ENCODE results near the gene PDE4D. TPM values are rescaled to one million over a fixed set of nuclear protein-coding genes. Genes with fewer than 3 reads are reported as not detected.

PDE4D gene
- total RNA-seq, 1 experiment from 2014 or later, result 2.1 TPM

DNA sequence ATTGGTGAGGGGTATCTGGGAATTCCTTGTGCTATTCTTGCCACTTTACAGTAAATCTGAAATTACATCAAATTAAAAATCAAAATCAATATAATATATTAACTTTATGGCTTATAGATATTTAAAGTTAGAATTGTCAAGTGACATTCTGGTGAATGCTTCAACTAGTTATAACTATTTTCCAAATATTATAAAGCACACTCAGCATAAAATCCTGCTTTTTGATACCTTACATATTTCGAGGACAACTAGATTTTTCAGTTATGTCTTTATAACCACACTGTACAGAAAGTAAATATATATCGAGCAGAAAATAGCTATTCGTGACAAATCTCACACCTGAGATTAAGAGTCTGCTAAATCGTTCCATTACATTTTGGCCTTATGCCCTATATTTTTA is 210.2 kb downstream of the PDE4D start:
- H3K36me3 Mint-ChIP-seq (ENCODE audit: insufficient read depth in 1 of 3, low read depth in 3 of 3), result no peaks in the 10 kb centered on the region; a peak in 1 of 7 replicates
- TF ChIP-seq, protein P1, sequence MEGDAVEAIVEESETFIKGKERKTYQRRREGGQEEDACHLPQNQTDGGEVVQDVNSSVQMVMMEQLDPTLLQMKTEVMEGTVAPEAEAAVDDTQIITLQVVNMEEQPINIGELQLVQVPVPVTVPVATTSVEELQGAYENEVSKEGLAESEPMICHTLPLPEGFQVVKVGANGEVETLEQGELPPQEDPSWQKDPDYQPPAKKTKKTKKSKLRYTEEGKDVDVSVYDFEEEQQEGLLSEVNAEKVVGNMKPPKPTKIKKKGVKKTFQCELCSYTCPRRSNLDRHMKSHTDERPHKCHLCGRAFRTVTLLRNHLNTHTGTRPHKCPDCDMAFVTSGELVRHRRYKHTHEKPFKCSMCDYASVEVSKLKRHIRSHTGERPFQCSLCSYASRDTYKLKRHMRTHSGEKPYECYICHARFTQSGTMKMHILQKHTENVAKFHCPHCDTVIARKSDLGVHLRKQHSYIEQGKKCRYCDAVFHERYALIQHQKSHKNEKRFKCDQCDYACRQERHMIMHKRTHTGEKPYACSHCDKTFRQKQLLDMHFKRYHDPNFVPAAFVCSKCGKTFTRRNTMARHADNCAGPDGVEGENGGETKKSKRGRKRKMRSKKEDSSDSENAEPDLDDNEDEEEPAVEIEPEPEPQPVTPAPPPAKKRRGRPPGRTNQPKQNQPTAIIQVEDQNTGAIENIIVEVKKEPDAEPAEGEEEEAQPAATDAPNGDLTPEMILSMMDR (conservative IDR thresholded peaks at IDR 0.05), result no peak
- H3K4me3 Mint-ChIP-seq, result no peak overlapping the region

More for the DNA sequence above, 210.2 kb downstream of the PDE4D start:
- Histone ChIP-seq H3T11ph (ENCODE audit: low read length) (no peak overlapping the region), H3K4me1 (ENCODE audit: insufficient read depth, low read length) (no peaks in the 10 kb centered on the region), H3K9ac (ENCODE audit: extremely low read depth, insufficient read length, low read length) (no peak overlapping the region), H2BK5ac (ENCODE audit: insufficient read length, low read length) (no peak overlapping the region), H4K20me1 (ENCODE audit: control insufficient read depth, insufficient read depth, insufficient read length) (no peaks in the 10 kb centered on the region), H3K23ac (ENCODE audit: insufficient read length, low read depth, low read length) (no peak overlapping the region), H3K18ac (ENCODE audit: insufficient read length, low read depth, low read length) (no peak overlapping the region), H3K79me1 (ENCODE audit: insufficient read depth, low read depth, low read length, poor library complexity, severe bottlenecking) (no peaks in the 10 kb centered on the region), H4K8ac (replicated peaks; ENCODE audit: insufficient read length, low read depth, low read length) (no peak overlapping the region), H3K23me2 (ENCODE audit: insufficient read length, low read depth, low read length, poor library complexity, severe bottlenecking) (no peaks in the 10 kb centered on the region), H3K79me2 (ENCODE audit: insufficient read depth, low read length) (no peaks in the 10 kb centered on the region), H3K4ac (ENCODE audit: low read depth, low read length) (no peak overlapping the region), H4K5ac (ENCODE audit: insufficient read length, low read depth, low read length) (no peak overlapping the region), H2BK20ac (ENCODE audit: low read depth, low read length, poor library complexity, severe bottlenecking) (no peak overlapping the region), H3K9me3 (ENCODE audit: control insufficient read depth, low read depth, low read length) (no peaks in the 10 kb centered on the region), H2BK12ac (ENCODE audit: insufficient read length, low read depth, low read length) (no peak overlapping the region), H3K56ac (ENCODE audit: insufficient read length, low read depth, low read length) (no peak overlapping the region), H4K91ac (ENCODE audit: insufficient read length, low read depth, low read length) (no peak overlapping the region), H2BK120ac (ENCODE audit: low read depth, low read length, poor library complexity, severe bottlenecking) (no peak overlapping the region), H2AFZ (ENCODE audit: low read length) (no peak overlapping the region), H2AK5ac (ENCODE audit: insufficient read length, low read length) (no peak overlapping the region), H3K14ac (ENCODE audit: insufficient read depth, low read length) (no peak overlapping the region), H3K27ac (ENCODE audit: insufficient read length, low read depth, low read length) (no peak overlapping the region), H3K27me3 (ENCODE audit: insufficient read depth, low read length) (no peaks in the 10 kb centered on the region), H3K4me2 (ENCODE audit: insufficient read depth, insufficient read length, low read length) (no peak overlapping the region), H2BK15ac (ENCODE audit: low read depth, low read length) (no peak overlapping the region)
- no peaks in the 10 kb centered on the region; the same call in 1 of the 2 replicates for H3K27me3 Mint-ChIP-seq (ENCODE audit: low read depth)
- no CpG with 5 or more reads among the region's 4 CpGs for WGBS (ENCODE audit: extremely low coverage, insufficient read length, low lambda C conversion rate)
- no peak for DNase-seq
- H3K9me3 Mint-ChIP-seq, result no peaks in the 10 kb centered on the region
- H3K27ac Mint-ChIP-seq, result no peak overlapping the region
- peaks cover 5 to 7% of the 10 kb centered on the region in 2 experiments; a peak in 3 of 4 replicates for H3K4me1 Mint-ChIP-seq
